GM18517 (cell line): ENCODE data around the gene IFIH1.

Experiments used
- ATAC-seq: cut with Tn5 transposase; IDR thresholded peaks from one replicate; pipeline ENCODE4 v1.9.1; 2021; ENCODE audit warnings: mild to moderate bottlenecking, moderate library complexity; ENCODE audit not compliant: unreplicated experiment

IFIH1 gene

DNA sequence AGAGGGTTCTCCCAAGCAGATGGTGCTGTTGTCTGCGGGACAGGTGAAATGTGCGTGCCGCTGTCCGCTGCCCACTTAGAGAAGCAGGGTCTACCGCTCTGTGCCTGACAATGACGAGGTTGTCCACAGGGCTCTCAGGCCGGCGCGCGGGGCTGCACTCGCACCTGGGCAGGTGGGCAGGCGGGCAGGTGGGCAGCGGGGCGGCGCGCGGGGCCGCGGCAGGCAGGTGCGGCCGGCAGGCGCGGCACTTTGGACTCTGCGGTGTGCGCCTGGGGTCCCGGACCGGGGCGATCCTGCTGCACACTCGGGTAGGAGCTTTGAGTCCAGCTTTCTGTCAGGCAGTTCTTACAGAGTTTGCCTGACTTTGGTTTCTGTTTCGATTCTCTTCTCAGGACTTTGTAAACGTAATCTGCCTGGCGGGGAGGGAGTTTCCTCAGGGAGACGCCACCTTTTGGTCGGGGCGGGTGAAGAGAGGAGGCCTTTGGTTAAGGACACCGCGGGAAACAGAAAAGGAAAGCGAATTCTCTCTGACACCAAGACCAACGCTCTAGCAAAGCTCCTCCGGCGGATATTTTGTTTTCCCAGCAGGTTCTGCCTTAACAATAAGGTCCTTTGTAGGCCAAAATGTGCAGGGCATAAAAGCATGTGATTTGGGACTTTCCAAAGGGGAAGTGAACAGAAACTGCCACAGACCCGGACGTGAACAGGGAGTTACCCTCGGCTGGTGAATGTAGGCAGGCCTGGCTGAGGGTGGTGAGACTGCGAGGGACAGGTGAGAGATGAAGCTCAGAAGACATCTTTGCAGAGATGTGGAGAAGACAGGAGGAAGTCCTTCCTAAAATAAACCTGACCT is at the start of gene IFIH1:
IFIH1 (minus strand) TSS at position 357 of the 853 bp plus-strand sequence. CDS start 377 bp downstream, outside the sequence.
- ATAC-seq, result peak; percentile 84

DNA sequence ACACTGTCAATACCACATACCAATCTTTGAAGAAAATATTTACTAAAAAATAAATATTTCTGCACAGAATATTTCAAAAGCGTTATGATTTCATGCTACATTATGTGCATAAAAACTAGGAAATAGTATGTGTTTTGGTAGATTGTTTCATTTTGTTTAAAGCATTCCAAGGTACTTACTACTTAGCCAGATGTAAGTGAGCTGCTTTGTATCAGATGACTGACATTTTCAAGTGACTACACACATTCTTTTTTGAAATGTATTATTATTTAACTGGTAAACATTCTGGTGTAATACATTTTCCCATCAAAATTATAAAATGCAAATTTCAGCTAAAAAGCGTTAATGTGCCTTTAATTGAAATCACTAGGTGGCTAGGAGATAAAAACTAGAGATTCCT is 46.9 kb upstream of the IFIH1 start:
- ATAC-seq, result no peak

DNA sequence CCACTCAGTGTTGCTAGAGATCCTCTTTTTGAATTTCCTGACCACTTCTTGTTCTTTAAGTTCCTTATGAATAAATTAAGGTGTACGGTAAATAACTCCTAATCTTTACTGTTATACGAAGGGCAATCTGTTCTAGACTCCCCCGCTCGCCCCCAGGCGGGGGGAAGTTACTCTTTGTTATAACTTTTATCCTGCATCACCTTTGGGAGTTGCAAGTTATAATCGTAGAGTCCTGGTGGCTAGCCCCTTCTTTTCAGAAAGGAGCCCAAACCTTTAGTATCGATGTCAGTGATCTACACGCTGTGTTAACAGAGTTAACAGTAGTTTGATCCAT is 26.1 kb upstream of the IFIH1 start:
- no peak for ATAC-seq

DNA sequence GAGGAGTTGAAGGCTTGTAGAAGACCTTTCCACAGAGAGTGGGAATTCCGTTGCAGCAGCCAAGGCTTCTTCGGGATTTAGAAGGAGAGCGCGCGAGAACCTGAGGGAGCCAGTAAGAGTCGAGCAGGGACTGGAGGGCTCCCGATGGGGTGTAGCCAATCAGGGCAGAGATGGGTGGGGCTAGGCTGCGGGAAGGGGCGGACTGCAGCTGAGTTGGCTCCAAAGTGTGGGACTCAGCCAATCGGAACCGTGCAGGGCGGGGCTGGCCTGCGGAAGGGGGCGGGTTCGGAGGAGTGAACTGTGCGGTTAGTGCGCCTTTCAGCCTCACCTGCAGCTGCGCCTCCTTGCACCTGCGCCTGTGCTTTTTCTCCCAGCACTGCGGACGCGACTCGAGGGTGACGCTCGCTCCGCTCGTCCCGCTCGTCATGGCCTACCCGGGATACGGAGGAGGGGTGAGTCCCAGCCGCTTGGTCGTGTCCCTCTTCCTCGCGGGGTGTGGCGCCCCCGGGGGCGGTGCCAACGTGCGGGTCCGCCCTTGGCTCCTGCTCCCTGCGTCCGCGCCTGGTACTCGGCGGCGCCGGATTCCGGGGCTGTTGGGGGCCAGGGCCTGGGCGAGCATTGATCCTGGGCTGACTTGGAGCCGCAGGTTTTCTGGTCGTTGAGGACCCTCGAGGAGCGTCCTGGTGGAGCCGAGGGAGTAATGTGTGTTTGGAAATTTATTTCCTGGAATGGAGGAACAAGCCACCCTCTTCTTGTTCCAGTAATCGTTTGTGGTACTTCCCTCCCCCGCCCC is 25.5 kb upstream of the IFIH1 start, which contains the start of gene GCA:
GCA (plus strand) TSS at position 309 of the 793 bp plus-strand sequence; CDS start at position 426, 117 bp downstream.
- peak; percentile 98 for ATAC-seq

DNA sequence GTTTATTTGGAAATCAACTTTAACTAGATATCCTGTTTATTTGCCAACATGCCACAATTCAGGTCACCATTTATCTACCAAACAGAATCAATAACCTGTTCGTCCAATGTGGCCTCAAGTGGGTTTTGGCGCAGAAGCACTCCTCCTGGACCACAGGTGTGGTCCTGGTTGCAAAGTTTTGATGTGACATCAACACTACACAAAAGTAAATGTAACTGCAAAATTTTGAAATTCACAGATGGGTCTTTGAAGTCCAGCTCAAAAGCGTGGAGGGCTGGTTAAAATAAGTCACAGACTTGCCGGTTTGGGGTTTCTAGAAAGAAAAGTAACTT is 25.0 kb upstream of the IFIH1 start:
- ATAC-seq, result no peak

DNA sequence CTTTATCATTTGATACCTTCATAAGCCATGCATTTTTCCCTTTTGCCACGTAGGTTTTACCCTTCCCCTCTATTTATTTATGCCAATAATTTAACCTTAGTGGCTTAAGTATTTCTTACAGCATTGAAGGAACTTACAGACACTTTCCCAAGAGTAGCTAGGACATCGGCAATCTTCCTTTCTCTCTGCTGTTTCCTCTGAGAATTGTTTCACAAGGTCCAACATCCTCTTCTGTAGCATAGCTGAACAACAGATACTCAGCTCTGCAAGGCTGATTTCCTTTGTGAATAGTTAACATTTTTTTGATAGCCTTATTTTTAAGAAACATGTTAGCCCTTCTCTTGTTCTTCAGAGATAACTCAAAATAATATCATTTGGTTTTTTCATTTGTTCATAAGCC is 24.4 kb upstream of the IFIH1 start:
- no peak for ATAC-seq

DNA sequence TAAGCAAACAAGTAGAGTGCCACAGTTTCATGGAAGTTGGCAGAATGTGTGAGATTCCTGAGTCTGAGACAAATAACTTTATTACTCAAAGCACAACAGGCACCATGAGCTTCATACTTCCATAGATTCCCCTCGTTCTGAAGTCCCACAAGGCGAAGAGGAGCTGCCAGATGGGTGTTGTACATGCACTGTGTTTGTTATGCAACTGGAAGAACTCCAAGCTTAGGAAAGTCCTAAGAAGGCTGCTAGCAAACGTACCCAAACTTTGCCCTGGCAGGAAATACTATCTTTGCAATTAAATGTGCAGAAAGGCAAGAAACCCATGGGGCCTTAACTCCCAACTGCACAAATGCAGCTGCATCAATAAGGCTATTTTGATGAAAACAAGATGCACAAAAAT is 23.8 kb upstream of the IFIH1 start:
- ATAC-seq, result no peak

DNA sequence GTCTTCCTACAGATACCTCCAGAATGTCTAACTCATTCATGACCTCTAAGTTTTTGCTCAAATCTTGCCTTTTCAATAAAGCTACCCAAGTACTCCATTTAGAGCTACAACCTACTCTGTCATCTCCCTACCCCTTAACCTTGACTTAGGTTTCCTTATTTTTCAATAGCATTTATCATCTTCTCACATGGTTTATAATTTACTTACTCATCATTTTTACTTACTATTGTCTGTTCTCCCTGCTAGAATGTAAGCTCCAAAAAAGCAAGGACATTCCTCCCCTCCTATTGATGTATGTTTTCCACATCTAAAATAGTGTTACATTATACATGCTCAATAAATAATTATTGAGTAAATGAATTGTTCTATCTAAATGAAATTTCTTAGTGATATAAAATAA is 22.3 kb upstream of the IFIH1 start:
- ATAC-seq, result no peak

DNA sequence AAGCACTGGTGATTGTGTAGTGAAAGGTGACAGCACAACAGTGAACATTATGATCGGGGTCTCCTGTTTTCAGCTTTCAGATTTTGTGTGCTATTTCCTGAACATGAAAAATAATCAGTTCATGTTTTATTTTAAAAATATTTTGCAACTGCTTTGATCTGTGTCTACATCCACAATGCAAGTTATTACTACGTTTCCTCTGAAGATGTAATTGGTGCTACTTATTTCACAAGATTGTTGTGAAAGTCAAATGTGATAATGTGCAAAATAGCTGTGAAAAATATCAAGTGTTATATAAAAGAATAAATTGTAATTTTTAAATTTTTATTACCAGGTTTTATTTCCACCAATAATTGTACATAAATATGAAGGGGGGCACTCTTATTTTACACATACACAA is 19.4 kb upstream of the IFIH1 start:
- ATAC-seq, result no peak

DNA sequence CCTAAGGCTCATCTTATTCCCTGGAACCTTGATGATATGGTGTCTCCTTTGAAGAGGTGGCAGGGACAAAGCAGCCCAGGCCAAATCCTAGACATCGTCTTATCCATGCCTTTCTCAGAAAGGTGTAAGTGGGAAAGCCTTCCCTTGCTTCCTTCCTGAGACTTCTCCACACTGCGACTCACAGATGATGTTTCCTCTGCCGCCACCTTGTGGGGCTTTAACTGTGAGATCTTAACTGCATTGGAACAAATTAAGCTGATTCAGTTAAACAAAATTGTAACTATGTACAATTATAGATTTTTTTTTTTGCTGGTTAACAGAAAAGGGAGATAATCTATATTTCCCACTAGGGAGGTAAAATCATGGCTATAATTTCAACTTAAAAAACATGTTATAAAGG is 15.5 kb upstream of the IFIH1 start:
- peak; percentile 59 for ATAC-seq

DNA sequence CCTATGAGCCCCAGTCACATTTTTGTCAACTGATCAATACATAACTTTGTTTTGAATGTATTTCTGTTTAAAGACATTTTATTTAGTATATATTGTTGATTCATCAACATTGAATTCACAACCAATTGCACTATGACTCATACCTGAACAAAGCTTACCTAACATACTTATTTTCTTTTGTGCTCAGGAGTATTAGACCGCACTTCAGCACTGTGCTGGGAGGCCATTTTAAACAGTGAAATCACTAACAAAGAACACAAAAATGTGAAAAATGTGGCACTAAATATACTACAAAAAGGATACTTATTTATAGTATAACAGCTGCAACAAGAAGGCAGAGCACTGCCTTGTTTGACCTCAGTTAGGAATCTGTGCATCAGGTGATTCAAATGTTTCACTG is 12.4 kb upstream of the IFIH1 start:
- no peak for ATAC-seq

DNA sequence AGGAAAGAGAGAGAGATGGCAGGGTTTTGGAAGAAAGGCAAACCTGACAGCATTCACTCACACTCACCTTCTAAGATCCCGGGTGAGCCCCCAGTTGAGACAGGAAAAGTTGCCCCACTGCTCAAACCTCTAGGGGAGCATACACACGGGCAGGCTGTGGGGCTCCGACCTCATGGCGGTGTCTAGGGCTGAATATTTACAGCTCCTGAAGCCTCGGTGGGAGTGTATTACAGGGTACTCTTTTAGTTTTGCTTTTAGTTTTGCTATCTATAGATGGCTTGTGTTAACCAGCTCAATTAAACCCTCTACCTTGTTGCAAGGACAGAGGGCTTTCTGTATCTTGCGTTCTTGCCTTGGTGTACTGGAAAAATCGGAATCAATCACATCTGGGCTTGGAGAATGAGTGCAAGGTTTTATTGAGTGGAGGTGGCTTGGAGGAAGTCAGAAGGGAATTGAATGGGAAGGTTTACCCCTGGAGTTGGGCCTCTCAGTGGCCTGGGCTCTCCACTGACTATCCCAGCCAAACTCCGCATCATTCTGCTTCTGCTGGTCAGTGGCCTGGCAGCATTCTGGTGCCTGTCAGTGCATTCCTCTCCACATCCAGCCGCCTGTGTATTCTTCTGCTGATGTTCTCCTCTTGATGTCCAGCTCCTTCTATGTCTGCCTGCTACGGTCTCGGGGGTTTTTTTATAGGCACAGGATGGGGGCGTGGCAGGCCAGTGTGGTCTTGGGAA is 10.1 kb upstream of the IFIH1 start:
- peak; percentile 72 for ATAC-seq

DNA sequence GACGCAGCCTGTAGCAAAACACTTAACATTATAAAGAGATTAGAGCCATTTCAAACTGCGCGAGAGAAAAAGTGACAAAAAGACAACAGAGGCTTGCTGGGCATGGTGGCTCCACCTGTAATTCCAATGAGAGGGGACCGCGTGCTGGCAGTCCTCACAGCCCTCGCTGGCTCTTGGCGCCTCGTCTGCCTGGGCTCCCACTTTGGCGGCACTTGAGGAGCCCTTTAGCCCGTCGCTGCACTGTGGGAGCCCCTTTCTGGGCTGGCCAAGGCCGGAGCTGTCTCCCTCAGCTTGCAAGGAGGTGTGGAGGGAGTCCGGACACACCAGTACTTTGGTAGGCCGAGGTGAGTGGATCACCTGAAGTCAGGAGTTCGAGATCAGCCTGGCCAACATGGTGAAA is 9.3 kb upstream of the IFIH1 start:
- no peak for ATAC-seq

DNA sequence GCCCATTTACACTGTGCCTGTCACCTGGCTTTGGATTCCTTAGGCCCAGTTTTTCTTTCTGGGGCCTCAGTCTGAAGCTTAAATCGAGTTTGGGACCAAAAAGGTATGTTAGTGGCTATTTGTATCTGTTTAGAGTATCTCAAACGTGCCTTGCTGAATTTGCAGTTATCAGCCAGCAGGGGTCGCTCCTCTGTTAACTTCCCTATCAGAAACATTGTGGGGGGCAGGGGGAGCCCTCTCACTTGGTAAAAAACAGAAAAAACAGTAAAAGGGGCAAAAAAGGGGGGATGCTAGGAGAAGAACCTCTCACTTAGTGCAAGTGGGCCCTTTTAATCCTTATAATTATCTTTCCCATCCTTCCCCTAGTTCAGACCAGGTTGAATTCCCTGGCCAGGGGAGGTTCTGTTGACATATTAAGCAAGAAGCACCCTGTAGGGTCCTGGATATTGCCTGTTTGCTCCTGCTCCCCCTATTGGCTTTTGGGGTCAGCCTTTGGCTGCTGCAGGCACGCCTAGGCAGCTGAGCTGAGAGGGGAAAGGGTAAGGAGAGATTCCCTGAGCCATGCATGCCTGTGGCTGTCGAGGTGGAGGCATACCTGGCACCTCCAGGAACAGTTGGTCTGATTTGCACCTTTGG is 8.8 kb upstream of the IFIH1 start:
- no peak for ATAC-seq

DNA sequence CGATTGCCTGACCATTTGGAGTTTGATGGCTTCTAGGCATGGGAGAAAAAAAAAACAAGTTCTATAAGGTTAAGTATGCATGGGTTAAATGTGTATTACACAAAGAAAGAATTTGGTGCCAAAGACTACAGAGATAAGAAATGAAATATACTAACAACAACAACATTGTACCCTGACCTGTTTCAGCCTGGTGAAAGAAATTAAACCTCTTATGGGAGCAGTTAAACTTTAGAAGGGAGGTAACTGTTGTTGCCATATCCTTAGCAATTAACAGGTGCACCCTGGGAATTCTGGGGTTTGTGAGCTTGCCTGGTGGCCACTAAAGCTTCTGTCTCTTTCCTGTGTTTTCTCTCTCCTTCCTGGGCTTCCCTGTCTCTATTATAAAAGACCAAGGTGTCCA is 6.5 kb upstream of the IFIH1 start:
- no peak for ATAC-seq

DNA sequence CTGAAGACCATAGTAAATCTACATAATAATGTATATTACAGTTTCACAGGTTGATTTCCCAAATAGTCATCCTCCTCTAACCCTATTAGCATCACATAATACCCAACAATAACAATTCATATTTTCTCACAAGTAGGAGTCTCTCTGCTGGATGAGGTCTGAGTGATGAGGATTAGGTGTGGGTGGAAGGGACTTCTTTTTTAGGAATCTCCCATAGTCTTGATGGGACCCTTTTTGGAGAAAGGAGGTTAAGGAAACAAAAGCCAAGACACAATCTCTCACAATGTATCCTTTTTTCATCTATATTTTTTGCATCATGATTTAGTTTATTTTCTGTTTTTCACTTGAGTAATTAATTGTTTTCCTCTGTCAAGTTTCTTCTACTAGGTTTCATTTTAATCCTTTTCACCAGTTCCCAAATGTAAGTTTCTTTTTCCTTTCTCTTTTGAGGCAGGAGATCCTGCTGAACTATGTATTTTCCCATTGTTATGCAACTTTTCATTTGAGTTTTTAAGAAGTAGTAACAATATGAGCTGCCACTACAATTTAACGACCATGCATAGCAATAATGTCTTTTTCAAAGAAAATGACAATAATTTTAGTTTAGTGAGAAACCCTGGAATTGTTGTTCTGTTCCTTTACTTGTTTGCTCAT is 2.5 kb upstream of the IFIH1 start:
- no peak for ATAC-seq

DNA sequence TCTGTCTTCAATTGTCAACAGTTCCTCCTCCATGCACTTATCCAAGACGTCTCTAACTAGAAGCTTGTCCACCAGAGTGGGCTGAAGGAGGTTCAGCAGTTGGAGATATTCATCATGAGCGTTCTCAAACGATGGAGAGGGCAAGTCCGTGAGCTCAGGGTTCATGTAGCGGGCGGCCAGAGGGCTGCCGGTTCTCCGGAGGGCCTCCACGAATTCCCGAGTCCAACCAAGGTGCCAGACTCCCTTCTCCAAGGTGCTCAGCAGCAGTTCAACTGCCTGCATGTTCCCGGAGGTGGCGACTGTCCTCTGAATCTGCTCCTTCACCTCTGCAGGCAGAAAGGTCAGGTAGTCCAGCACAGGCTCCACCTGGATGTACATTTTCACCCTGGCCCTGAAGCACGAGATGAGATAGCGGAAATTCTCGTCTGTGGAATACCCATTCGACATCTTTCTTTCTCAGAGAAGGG is 590 bp downstream of the IFIH1 start:
- ATAC-seq, result peak; percentile 6

DNA sequence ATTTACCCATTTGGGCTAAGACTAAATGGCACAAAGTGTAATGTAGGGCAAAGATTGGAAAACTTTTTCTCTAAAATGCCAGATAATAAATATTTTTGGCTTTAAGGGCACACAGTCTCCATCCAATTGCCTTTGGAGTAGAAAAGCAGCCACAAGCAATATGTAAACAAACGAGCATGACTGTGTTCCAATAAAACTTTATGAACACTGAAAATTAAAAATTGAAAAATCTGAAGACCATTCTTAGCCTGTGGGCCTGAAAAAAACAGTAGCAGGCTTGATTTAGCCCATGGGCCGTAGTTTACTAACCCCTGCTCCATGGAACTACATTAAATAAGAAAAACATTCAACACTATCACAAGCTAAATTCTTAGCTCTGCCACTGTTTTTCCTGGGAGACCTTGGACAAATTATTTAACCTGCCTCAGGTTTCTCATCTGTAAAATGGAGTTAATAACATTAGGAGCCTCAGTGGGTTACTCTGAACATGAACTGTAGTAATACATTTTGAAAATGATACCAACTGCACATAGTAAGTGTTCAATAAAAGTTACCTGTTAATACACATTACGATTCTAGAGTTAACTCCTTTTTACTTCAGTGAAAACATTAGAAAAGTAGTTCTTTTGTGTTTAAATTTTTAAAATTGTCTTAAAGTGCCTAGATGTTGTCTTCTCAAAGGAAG is 1.3 kb downstream of the IFIH1 start:
- no peak for ATAC-seq

DNA sequence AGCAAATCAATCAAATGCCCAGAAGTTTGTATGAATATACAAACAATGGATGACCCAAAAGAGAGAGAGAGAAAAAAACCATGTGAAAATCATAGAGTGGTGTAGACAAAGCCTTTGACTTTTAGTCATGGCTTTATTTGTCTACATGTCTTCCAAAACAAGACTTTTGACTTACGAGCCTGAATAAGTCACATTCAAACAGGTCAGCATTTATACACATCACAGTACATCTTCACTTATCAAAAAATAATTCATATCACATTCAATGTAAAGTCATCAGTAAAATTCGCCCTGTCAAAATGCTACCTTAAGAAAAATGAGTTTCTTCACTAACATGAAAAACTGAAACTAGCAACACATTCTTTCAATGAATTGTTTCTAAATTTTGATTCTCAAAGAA is 1.9 kb downstream of the IFIH1 start:
- ATAC-seq, result no peak

DNA sequence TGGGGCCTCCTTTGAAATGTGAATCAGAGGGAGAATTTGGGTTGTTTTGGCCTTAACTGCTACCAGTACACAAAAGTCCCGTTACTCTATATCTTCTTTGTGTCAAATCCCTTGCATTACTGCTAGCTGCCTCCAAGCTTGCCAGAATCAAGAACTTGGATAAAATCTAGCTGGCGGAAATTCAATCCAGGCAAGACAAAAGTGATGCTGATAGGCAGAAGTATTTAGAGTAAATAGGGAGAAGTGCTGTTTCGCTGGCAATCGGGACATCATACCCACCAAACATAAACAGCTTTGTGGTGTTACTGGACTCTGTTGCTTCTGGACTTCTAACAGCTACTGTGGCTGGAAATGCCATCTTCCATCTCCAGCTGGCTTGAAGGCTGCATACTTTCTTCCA is 2.5 kb downstream of the IFIH1 start:
- no peak for ATAC-seq
